ENCODE measurements around the gene PEF1.

DNA sequence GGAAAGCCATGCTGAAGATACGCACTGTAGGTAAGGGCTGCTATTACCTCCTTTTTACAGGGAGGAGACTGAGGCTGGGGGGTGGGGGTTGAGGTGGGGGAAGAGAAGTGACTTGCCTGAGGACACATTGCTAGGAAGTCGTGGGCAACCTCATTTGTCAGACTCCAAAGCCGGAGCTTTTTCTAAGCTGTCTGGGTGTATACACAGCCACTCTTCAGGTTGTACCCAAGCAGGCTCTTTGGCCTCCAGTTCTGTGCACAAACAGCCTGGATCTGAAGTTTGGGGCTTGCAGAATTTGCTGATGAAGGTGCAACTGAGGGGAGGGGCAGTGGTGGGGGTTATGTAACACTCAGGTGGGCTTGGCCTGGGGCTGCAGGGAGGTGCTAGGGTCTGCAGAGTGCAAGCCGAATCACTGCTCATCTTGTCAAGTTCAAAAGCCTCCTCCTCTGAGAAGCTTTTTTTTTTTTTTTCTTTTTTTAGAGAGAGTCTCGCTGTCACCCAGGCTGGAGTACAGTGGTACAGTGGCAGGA is 51.5 kb downstream of the PEF1 start:
- TF ChIP-seq, protein P1, sequence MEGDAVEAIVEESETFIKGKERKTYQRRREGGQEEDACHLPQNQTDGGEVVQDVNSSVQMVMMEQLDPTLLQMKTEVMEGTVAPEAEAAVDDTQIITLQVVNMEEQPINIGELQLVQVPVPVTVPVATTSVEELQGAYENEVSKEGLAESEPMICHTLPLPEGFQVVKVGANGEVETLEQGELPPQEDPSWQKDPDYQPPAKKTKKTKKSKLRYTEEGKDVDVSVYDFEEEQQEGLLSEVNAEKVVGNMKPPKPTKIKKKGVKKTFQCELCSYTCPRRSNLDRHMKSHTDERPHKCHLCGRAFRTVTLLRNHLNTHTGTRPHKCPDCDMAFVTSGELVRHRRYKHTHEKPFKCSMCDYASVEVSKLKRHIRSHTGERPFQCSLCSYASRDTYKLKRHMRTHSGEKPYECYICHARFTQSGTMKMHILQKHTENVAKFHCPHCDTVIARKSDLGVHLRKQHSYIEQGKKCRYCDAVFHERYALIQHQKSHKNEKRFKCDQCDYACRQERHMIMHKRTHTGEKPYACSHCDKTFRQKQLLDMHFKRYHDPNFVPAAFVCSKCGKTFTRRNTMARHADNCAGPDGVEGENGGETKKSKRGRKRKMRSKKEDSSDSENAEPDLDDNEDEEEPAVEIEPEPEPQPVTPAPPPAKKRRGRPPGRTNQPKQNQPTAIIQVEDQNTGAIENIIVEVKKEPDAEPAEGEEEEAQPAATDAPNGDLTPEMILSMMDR (IDR thresholded peaks at IDR 0.05), result no peak
- TF ChIP-seq POLR2A (IDR thresholded peaks at IDR 0.05) (no peak), POLR2AphosphoS5 (IDR thresholded peaks at IDR 0.05) (no peak), EP300 (IDR thresholded peaks at IDR 0.05) (no peak)
